Measurements from ENCODE around the gene HAPLN2.

HAPLN2 gene

DNA sequence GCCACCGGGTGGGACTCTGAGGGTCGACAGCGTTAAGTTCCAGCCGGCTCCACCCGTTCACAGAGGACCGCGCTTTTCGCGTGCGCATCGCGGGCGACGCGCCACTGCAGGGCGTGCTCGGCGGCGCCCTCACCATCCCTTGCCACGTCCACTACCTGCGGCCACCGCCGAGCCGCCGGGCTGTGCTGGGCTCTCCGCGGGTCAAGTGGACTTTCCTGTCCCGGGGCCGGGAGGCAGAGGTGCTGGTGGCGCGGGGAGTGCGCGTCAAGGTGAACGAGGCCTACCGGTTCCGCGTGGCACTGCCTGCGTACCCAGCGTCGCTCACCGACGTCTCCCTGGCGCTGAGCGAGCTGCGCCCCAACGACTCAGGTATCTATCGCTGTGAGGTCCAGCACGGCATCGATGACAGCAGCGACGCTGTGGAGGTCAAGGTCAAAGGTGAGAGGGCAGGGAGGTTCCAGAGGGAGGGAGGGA is 27.6 kb downstream of the HAPLN2 start:
- no peak for DNase-seq

DNA sequence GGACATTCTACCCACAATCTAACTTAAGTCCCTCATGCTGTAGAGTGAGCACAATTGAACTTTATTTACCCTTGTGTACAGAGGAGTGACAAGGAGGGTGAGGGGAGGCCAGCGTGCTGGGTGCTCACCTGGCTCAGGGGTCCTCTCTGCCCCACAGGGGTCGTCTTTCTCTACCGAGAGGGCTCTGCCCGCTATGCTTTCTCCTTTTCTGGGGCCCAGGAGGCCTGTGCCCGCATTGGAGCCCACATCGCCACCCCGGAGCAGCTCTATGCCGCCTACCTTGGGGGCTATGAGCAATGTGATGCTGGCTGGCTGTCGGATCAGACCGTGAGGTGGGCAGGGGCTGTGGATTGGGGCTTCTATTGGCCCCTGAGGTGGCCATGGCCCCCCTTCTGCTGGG is 28.1 kb downstream of the HAPLN2 start:
- no peak for DNase-seq

DNA sequence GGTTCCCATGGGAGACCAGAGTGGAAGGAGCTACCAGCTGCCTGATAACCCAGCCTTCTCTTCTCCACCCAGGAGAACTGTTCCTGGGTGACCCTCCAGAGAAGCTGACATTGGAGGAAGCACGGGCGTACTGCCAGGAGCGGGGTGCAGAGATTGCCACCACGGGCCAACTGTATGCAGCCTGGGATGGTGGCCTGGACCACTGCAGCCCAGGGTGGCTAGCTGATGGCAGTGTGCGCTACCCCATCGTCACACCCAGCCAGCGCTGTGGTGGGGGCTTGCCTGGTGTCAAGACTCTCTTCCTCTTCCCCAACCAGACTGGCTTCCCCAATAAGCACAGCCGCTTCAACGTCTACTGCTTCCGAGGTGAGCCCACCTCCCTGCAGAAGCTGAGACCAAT is 29.3 kb downstream of the HAPLN2 start:
- DNase-seq = no peak

GRCh38 chr1:156648951-156649350 is 29.7 kb downstream of the HAPLN2 start:
- no peak for DNase-seq

DNA sequence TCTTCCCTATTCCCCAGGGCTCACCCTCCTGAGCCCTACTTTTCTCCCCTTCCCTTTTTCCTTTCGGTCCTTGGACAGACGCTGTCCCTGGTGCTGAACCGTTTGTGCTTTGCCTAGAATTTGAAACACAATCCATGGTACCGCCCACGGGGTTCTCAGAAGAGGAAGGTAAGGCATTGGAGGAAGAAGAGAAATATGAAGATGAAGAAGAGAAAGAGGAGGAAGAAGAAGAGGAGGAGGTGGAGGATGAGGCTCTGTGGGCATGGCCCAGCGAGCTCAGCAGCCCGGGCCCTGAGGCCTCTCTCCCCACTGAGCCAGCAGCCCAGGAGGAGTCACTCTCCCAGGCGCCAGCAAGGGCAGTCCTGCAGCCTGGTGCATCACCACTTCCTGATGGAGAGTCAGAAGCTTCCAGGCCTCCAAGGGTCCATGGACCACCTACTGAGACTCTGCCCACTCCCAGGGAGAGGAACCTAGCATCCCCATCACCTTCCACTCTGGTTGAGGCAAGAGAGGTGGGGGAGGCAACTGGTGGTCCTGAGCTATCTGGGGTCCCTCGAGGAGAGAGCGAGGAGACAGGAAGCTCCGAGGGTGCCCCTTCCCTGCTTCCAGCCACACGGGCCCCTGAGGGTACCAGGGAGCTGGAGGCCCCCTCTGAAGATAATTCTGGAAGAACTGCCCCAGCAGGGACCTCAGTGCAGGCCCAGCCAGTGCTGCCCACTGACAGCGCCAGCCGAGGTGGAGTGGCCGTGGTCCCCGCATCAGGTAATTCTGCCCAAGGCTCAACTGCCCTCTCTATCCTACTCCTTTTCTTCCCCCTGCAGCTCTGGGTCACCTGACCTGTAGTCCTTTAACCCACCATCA is 33.1 kb downstream of the HAPLN2 start:
- no peak for DNase-seq

DNA sequence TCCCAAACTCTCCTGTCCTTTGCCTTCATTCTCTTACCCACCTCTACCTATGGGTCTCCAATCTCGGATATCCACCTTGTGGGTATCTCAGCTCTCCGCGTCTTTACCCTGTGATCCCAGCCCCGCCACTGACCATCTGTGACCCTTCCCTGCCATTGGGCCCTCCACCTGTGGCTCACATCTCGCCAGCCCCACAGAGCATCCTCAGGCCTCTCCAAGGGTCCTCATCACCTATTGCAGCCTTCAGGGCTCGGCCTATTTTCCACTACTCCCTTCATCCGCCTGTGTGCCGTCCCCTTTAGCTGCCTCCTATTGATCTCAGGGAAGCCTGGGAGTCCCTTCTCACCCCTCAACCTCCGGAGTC is 33.8 kb downstream of the HAPLN2 start:
- no peak for DNase-seq

GRCh38 chr1:156654700-156655099 is 35.5 kb downstream of the HAPLN2 start:
- no peak for DNase-seq

DNA sequence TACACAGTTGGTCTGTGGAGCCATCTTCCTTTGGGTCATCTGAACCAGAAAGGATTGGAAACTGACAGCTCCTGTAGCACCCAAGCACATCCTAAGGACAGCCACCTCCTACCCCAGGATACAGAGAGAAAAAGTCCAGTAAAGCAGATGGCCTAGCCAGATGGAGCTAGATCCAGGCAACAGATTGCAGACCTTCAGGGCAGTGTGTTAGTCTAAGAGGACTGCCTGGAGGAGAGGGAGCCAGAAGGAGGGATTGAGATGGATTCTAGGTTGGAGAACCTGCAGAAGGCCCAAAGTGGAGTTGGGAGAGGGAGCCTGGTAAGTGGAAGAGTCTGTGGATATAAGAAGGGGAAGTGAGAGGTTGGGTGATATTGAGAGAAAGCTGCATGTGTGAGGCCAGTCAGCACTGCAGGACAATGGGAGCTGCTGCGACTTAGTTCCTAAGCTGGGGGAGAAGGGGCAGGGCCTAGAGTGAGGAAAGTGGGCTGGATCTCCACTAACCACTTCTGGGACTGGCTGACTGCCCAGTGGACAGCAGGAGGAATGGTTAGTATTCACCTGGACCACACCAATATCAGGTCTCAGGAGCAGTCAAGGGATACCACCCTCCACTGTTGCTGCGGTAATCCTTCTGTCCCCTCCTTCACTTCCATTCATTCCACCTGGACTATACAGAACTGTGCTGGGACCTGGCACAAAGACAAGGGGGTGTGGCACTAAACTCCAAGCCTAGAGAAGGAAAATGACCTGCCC is 36.1 kb downstream of the HAPLN2 start:
- no peak for DNase-seq

GRCh38 chr1:156655904-156656516 is 36.8 kb downstream of the HAPLN2 start:
- no peak for DNase-seq

GRCh38 chr1:156656806-156657740 is 37.9 kb downstream of the HAPLN2 start:
- DNase-seq = no peak

DNA sequence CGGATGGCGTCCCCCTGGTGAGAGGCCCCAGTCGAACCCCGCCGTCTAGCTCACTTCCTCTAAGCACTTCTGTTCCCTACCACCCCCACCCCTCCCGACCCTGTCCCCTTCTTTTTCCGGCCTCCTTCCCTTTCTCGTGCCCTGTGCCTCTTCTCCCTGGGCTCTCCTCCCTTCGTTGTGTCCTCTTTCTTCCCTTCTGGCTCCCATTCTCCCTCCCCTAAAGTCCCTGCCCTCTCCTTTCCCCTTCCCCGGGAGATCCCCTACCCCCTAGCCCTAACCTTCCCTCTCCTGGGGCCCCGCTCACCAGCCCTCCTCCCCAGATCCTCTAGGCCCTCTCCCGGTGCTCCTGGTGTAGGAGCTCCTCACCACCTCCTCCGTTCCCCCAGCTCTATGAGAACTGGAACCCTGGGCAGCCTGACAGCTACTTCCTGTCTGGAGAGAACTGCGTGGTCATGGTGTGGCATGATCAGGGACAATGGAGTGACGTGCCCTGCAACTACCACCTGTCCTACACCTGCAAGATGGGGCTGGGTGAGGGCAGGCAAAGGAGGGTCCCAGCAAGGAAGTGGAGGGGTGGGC is 38.6 kb downstream of the HAPLN2 start:
- no peak for DNase-seq

- DNase-seq = no peak
Observed at GRCh38 chr1:156658496-156658895, 39.3 kb downstream of the HAPLN2 start.

DNA sequence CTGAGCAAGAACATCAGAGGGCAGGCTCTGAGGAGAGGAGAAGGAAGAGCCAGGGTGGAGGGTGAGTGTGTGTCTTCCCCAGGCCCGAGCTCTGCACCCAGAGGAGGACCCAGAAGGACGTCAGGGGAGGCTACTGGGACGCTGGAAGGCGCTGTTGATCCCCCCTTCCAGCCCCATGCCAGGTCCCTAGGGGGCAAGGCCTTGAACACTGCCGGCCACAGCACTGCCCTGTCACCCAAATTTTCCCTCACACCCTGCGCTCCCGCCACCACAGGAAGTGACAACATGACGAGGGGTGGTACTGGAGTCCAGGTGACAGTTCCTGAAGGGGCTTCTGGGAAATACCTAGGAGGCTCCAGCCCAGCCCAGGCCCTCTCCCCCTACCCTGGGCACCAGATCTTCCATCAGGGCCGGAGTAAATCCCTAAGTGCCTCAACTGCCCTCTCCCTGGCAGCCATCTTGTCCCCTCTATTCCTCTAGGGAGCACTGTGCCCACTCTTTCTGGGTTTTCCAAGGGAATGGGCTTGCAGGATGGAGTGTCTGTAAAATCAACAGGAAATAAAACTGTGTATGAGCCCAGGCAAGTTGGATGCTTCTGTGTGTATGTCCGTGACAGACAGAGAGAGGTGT is 39.8 kb downstream of the HAPLN2 start:
- no peak for DNase-seq

- DNase-seq = no peak
Observed at GRCh38 chr1:156659661-156659987, 40.4 kb downstream of the HAPLN2 start.

DNA sequence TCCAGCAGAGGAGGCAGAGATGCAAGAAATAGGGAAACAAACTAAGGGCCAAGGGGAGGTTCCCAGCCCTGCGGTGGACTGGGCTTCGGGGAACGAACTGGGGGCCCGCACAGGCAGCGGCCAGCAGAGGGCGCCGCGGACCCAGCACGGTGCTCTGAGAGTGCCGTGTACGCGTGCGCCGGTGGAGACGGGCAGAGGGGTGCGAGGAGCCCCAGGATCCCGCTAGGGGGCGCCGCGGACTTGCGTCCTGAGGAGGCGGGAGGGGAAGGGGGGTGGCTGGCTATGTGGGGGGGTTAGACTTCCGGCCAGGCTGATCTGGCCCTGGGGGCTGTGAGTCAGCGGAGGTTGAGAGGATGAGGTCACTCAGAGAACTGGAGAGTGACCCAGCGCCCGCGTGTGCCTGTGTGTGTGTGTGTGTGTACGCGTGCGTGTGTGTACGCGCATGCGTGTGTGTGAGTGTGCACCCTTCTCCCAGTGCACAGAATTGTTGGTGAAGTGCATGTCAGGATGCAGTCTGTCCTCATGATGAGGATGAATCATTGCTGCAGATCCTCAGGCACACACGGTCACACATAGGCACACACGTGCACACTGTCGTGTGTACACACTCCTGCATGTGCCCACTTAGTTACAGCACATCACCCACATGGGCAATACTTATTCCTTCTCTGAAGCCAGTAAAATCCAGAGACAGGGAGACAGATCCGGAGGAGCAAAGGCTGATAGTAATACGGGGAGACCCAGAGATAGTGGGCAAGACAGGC is 41.0 kb downstream of the HAPLN2 start:
- DNase-seq = peak; percentile 96

- DNase-seq = no peak
Observed at GRCh38 chr1:156660752-156661112, 41.5 kb downstream of the HAPLN2 start.

DNA sequence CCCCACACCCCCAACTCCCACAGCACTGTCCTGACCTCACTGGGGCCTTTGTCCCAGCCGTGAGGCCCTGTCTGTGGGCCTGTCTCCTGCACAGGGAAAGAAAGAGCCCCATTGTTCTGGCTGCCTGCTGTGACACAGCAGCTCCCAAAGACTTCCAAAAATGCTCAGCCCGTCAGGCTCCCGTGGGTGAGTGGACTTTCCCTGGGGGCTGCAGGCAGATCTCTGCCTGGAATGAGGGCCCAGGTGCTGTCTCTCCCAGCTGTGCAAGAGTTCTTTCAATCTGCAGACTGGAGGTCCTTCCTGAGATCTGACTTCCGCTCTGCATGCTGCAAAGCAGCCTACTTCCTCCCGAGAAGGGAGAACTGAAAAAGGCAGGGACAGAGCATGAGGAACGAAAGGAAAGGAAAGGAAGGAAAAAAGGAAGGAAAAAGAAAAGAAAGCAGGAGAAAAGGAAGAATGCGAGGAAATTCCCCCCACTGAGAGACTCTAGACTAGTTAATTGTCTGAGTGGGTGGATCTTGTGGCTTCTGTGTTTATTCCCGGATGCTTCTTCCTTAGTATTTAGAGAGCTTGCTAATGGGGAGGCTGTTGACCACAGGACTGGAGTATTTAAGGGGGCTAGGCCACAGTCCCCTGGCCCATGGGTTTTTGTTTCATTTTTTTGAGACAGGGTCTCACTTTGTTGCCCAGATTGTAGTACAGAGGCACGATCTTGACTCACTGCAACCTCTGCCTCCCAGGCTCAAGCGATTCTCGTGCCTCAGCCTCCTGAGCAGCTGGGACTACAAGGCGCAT is 43.0 kb downstream of the HAPLN2 start:
- DNase-seq = no peak

DNA sequence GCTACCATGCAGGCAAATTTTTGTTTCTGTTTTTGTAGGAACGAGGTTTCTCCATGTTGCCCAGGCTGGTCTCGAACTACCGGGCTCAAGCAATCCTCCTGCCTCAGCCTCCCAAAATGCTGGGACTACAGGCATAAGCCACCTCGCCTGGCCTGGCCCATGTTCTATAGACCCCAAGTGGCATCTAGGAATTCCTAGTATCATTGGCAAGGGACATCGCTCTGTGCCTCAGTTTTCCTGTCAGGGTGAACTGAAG is 43.5 kb downstream of the HAPLN2 start:
- DNase-seq = no peak

DNA sequence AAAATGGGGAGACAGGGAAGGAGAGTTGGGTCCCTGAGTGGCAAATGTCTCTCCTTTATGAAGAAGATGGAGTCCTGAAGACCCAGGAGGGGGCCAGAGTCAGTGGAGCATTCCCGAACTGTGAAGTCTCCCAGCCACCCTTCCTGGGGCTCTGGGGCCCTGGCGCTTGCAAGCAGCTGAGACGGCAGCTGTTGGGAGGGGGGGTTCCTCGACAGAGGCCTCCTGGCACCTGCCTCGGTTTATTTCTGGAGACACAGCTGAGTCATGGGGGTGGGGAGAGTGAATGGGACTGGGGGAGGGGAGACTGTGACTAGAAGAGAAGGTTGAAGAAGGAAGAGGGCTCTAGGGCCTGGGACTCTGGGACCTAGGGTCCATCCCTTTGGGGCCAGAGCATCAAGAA is 44.0 kb downstream of the HAPLN2 start:
- DNase-seq = no peak

DNA sequence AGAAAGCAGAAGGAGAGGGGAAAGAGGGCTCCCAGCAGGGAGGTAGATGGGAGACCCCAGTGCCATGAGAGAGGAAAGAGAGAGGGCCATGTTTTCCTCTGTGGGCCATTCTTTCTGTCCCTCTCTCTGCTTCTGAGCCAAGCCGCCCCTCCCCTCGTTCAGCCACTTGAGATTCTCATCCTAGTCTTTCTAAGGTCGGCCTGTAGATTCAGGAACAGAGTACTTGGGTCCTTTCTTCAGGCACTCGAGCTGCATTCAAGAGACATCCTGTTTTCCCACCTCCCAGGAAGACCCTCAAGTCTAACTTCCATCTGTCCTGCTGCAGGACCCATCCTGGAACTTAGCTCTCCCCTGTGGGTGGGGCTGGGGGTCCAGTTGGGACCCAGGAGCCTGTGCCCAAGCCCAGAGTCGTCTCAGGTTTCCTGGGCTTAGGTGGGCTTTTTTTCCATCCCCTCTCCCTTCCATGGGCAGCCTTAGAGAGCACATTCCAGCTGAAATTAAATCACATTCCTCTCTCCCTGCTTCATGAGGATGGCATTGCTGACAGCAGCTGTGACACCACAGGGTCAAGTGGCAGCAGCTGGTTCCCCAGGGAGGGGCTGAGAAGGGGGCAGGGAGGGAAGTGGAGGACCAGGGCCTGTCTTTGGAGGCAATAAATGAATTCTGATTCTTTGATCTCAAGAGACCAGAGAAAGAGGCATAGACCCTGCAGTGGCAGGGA is 45.0 kb downstream of the HAPLN2 start:
- DNase-seq = peak; percentile 80

Measured in fibroblast of skin of back (primary cell).